ENCODE data around the gene MED27.

GRCh38 chr9:132006677-132007370 is 72.8 kb downstream of the MED27 start:
- TF ChIP-seq TARDBP (CRISPR knock-in tag; IDR thresholded peaks at IDR 0.05) (no peak), SAFB2 (CRISPR knock-in tag; IDR thresholded peaks at IDR 0.05; ENCODE audit: borderline replicate concordance, low read depth) (no peak), SRSF1 (optimal IDR thresholded peaks at IDR 0.05; ENCODE audit: low read depth, low read length) (no peak)
